NCI-H2107 treated with DMSO at 0.1 percent for 48 hours (cell line): ENCODE data around the gene ERAS.
"Not testable (repeated sequence)": the region's sequence is repeated elsewhere in the genome, so short reads cannot be mapped to it uniquely, and the experiment has no call there.

ENCODE experiments used
- DNase-seq: peaks from one replicate; lab custom pipeline; 2025; ENCODE audit not compliant: unreplicated experiment; lab: John Stamatoyannopoulos, UW

ERAS gene

GRCh38 chrX:48831136-48831908 lies 5.0 kb downstream of the ERAS start:
- no peak for DNase-seq

GRCh38 chrX:48831909-48832291 lies 5.6 kb downstream of the ERAS start:
- no peak for DNase-seq

GRCh38 chrX:48833542-48834138 lies 7.3 kb downstream of the ERAS start:
- no peak for DNase-seq

GRCh38 chrX:48834383-48834709 lies 8.0 kb downstream of the ERAS start:
- no peak for DNase-seq

GRCh38 chrX:48835524-48836329 lies 9.4 kb downstream of the ERAS start, which contains the start of gene PCSK1N:
Gene PCSK1N, minus strand, starts transcription at chrX:48835610. Its CDS starts 78 bp downstream, at chrX:48835532.
- no peak for DNase-seq

GRCh38 chrX:48839686-48840085 lies 13.4 kb downstream of the ERAS start:
- DNase-seq: no peak

- DNase-seq: peak; percentile 61
Measured at GRCh38 chrX:48848847-48849246, 22.5 kb downstream of the ERAS start.

GRCh38 chrX:48852857-48853256 lies 26.5 kb downstream of the ERAS start:
- no peak for DNase-seq

- DNase-seq: not testable (repeated sequence)
Measured at GRCh38 chrX:48853494-48853893, 27.2 kb downstream of the ERAS start.

- DNase-seq: not testable (repeated sequence)
Measured at GRCh38 chrX:48854121-48854804, 27.9 kb downstream of the ERAS start.

GRCh38 chrX:48854898-48855297 lies 28.6 kb downstream of the ERAS start:
- DNase-seq: no peak

GRCh38 chrX:48864210-48864609 lies 37.9 kb downstream of the ERAS start:
- DNase-seq: no peak

- DNase-seq: not testable (repeated sequence)
Measured at GRCh38 chrX:48872017-48872416, 45.7 kb downstream of the ERAS start.

- not testable (repeated sequence) for DNase-seq
Measured at GRCh38 chrX:48876944-48877343, 50.6 kb downstream of the ERAS start.
